Measurements from ENCODE around the gene BTNL9. TPM values are rescaled to one million over a fixed set of nuclear protein-coding genes. Genes with fewer than 3 reads are reported as not detected.

The BTNL9 gene
- polyA plus RNA-seq, 1 experiment, result not detected

DNA sequence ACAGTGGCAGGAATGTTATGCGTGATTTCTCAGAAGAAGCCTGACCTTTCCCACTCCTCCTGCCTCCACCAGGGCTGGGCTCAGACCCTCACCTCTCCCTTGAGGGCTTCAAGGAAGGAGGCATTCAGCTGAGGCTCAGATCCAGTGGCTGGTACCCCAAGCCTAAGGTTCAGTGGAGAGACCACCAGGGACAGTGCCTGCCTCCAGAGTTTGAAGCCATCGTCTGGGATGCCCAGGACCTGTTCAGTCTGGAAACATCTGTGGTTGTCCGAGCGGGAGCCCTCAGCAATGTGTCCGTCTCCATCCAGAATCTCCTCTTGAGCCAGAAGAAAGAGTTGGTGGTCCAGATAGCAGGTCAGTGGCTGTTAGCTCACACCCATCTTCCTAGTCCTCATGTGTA lies 9.9 kb downstream of the BTNL9 start:
- Histone ChIP-seq H3K27ac (ENCODE audit: low read depth, low read length) (no peak overlapping the region), H3K9me3 (ENCODE audit: control insufficient read depth, insufficient read depth, low read length) (no peaks in the 10 kb centered on the region; the same call in 1 of the 2 replicates), H3K27me3 (ENCODE audit: control insufficient read depth, insufficient read depth, low read length) (peaks cover 34% of the 10 kb centered on the region), H3K4me3 (ENCODE audit: low read depth, low read length) (no peak overlapping the region)
- POLR2A ChIA-PET, result no interaction called here
- TF ChIP-seq, protein P1, sequence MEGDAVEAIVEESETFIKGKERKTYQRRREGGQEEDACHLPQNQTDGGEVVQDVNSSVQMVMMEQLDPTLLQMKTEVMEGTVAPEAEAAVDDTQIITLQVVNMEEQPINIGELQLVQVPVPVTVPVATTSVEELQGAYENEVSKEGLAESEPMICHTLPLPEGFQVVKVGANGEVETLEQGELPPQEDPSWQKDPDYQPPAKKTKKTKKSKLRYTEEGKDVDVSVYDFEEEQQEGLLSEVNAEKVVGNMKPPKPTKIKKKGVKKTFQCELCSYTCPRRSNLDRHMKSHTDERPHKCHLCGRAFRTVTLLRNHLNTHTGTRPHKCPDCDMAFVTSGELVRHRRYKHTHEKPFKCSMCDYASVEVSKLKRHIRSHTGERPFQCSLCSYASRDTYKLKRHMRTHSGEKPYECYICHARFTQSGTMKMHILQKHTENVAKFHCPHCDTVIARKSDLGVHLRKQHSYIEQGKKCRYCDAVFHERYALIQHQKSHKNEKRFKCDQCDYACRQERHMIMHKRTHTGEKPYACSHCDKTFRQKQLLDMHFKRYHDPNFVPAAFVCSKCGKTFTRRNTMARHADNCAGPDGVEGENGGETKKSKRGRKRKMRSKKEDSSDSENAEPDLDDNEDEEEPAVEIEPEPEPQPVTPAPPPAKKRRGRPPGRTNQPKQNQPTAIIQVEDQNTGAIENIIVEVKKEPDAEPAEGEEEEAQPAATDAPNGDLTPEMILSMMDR (IDR thresholded peaks at IDR 0.05; ENCODE audit: low read depth, low read length), result no peak
- no peak for DNase-seq (ENCODE audit: low read depth, low spot score)
- CTCF ChIA-PET, result no interaction called here

DNA sequence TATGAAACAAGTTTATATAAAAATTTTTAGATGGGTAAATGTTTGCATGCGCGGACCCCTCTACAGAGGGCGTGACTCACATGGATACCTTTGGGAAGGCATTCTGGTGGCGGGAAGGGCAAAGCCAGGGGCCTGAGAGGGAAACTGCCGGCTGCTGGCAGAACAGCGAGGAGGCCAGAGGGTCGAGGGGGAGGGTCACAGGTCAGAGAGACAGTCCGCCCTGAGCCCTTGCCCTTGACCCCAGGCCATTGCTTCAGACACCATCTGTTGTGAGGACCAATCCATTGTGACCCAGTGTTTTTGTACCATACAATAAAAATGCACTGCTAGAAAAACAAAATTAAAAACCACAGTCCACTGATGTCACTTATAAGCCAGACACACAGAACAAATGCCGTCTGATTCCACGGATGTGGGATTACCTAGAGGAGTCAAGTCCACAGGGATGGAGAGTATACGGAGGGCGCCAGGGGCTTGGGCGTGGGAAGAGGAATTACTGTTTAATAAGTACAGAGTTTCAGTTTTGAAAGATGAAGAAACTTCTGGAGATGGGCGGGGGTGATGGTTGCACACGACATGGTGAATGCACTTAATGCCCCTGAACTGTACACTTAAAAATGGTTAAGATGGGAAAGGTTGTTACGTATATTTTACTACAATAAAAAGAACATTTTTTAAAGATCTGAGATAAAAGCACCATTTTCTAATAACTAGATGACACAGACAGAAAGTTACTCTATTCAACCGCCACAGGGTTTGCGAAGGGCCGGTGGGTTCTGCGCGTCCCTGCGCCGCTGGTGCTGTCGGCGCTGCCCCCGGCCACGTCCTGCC lies 12.0 kb downstream of the BTNL9 start:
- Histone ChIP-seq H3K4me3 (ENCODE audit: low read depth, low read length) (peak overlapping the region; percentile 31; the same call in 1 of the 2 replicates), H3K9me3 (ENCODE audit: control insufficient read depth, insufficient read depth, low read length) (no peaks in the 10 kb centered on the region; the same call in 1 of the 2 replicates), H3K27me3 (ENCODE audit: control insufficient read depth, insufficient read depth, low read length) (peaks cover 43% of the 10 kb centered on the region), H3K27ac (ENCODE audit: low read depth, low read length) (no peak overlapping the region)
- CTCF ChIA-PET, result no interaction called here
- no peak for DNase-seq (ENCODE audit: low read depth, low spot score)
- TF ChIP-seq, protein P1 (IDR thresholded peaks at IDR 0.05; ENCODE audit: low read depth, low read length), result no peak
- POLR2A ChIA-PET, result no interaction called here

DNA sequence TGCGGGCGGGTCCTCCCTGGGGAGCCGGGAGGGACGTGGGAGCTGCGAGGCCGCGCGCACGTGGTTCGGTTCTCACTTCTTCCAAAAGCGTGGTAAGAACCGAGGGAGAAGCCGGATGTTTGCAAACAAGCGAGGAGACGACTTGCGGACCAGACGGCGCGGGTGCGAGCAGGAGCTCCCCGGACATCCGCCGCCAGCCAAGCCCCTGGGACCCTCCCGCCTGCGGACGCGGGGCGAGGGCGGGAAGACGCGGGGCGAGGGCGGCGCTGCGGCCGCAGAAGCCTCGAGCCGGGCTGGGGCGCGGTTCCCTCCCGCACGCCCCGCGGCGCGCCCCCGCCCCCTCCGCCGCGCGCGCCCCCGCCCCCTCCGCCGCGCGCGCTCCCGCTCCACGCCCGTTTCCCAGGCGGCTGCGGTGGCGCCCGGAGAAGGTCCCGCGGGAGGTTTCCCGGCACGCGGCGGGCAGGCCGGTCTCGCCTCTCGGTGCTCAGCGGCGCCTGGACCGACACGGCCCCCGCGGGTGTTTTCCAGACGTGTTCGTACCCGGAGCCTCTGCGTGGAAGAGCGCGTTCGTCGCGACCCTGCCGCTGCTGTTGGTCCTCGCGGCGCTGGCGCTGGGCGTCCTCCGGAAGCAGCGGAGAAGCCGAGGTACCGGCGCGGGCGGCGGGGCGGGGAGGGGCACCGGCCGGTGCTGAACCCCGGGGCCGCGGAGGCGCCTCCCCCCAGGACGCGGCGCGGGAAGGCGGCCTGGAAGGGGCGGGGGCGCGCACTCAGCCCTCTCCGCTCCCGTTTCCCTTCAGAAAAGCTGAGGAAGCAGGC lies 12.8 kb downstream of the BTNL9 start:
- CTCF ChIA-PET, result no interaction called here

DNA sequence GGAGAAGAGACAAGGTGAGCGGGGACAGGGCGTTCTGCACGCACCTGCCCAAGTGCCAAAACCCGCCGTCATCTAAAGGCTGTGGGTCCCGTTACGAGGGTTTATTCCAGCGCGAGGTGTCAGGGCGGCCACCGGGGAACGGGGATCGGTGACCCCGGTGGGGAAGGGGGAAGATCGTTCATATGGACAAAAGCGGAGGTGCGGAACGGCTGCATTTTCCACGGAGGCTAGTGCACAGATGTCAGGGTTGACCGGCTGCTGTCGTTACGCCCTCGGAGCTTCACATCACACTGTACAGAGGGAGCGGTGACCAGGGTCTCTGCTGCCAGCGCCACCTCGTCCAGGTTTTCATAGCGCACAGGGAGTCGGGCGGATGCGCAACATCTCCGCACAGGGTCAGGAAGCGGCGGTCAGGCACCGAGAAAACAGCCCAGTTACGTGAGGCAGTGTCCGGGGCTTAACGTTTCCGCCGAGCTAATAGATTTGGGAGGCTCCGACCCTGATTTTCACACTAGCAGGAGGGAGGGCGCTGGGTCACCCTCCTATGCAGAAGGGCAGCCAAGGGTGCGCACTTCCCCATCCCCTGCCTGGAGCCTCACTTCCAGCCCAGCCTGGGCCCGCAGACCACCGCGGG lies 13.5 kb downstream of the BTNL9 start:
- ChIA-PET CTCF (no interaction called here), POLR2A (no interaction called here)
- H3K9me3 ChIP-seq (ENCODE audit: control insufficient read depth, insufficient read depth, low read length), result no peaks in the 10 kb centered on the region; the same call in 1 of the 2 replicates
- DNase-seq (ENCODE audit: low read depth, low spot score), result no peak
- no peak overlapping the region for H3K27ac ChIP-seq (ENCODE audit: low read depth, low read length)
- H3K27me3 ChIP-seq (ENCODE audit: control insufficient read depth, insufficient read depth, low read length), result peaks cover 54% of the 10 kb centered on the region
- TF ChIP-seq, protein P1 (IDR thresholded peaks at IDR 0.05; ENCODE audit: low read depth, low read length), result no peak
- peak overlapping the region; percentile 43 for H3K4me3 ChIP-seq (ENCODE audit: low read depth, low read length)

More for the DNA sequence above, 12.8 kb downstream of the BTNL9 start:
- Histone ChIP-seq H3K4me3 (ENCODE audit: low read depth, low read length) (peak overlapping the region; percentile 52), H3K27me3 (ENCODE audit: control insufficient read depth, insufficient read depth, low read length) (peaks cover 49% of the 10 kb centered on the region), H3K9me3 (ENCODE audit: control insufficient read depth, insufficient read depth, low read length) (no peaks in the 10 kb centered on the region; the same call in 1 of the 2 replicates), H3K27ac (ENCODE audit: low read depth, low read length) (no peak overlapping the region)
- TF ChIP-seq, protein P1 (IDR thresholded peaks at IDR 0.05; ENCODE audit: low read depth, low read length), result no peak
- POLR2A ChIA-PET, result no interaction called here
- no peak for DNase-seq (ENCODE audit: low read depth, low spot score)
